RWPE2 (cell line): ENCODE results near the gene SCRN1.

ENCODE experiments used
- ATAC-seq: fragments of 200-7000 bp; cut with Tn5 transposase; 3 replicates; pipeline ENCODE4 v1.9.1; 2021; ENCODE audit warnings: low read depth
- DNase-seq: peaks from one replicate; pipeline ENCODE4 v3.0.0-alpha.2; 2020; ENCODE audit warnings: low spot score
- H3K27ac ChIP-seq: fragments of 450-650 bp; 2 replicates; pipeline ENCODE4 v1.5.1; 2017; ENCODE audit warnings: mild to moderate bottlenecking; ENCODE audit not compliant: poor library complexity, severe bottlenecking
- H3K27me3 ChIP-seq: fragments of 250-450 bp; sonication (Bioruptor Pico); 2 replicates; pipeline ENCODE4 v1.5.1; 2021; ENCODE audit warnings: mild to moderate bottlenecking, moderate library complexity; ENCODE audit not compliant: insufficient read depth, poor library complexity, severe bottlenecking
- H3K36me3 ChIP-seq: fragments of 250-450 bp; sonication (Bioruptor Pico); 2 replicates; pipeline ENCODE4 v1.5.1; 2020; ENCODE audit warnings: low read depth, mild to moderate bottlenecking, moderate library complexity
- H3K4me1 ChIP-seq: fragments of 250-450 bp; sonication (Bioruptor Pico); 2 replicates; pipeline ENCODE4 v1.5.1; 2021; ENCODE audit warnings: mild to moderate bottlenecking, moderate library complexity; ENCODE audit not compliant: insufficient read depth, poor library complexity, severe bottlenecking
- H3K4me3 ChIP-seq: fragments of 250-450 bp; sonication (Bioruptor Pico); 2 replicates; pipeline ENCODE4 v1.5.1; 2021; ENCODE audit warnings: mild to moderate bottlenecking, moderate library complexity; ENCODE audit not compliant: severe bottlenecking
- H3K9me3 ChIP-seq: fragments of 250-450 bp; sonication (Bioruptor Pico); 2 replicates; pipeline ENCODE4 v1.5.1; 2021; ENCODE audit warnings: mild to moderate bottlenecking, moderate library complexity; ENCODE audit not compliant: severe bottlenecking
- TF ChIP-seq, protein P1 (sequence below): fragments of 450-650 bp; IDR thresholded peaks from one replicate; pipeline ENCODE4 v1.5.1; 2017; ENCODE audit warnings: mild to moderate bottlenecking, moderate library complexity; ENCODE audit not compliant: poor library complexity, severe bottlenecking

SCRN1 gene

DNA sequence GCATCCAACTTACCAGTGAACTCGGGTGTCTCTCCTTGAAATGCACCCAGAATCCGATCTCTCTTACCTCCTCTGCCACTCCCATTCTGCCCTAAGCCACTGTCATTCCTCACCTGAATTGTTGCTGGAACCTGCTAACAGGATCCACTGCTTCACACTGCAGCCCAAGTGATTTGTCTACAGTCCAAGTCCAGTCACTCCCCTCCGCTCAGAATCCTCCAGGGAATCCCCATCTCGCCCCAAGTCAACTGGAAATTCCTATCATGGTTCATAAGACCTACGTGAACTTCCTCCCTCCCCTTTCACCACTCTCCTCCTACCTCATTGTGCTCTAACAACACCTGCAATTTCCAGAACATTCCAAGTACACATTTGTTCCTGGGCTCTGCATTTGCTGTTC is 91.3 kb downstream of the SCRN1 start:
- no peaks in the 10 kb centered on the region for H3K4me1 ChIP-seq
- no peaks in the 10 kb centered on the region for H3K36me3 ChIP-seq
- ATAC-seq (no peak), DNase-seq (no peak)
- no peaks in the 10 kb centered on the region for H3K27me3 ChIP-seq
- no peak overlapping the region for H3K4me3 ChIP-seq
- H3K9me3 ChIP-seq: no peaks in the 10 kb centered on the region
- TF ChIP-seq, protein P1, sequence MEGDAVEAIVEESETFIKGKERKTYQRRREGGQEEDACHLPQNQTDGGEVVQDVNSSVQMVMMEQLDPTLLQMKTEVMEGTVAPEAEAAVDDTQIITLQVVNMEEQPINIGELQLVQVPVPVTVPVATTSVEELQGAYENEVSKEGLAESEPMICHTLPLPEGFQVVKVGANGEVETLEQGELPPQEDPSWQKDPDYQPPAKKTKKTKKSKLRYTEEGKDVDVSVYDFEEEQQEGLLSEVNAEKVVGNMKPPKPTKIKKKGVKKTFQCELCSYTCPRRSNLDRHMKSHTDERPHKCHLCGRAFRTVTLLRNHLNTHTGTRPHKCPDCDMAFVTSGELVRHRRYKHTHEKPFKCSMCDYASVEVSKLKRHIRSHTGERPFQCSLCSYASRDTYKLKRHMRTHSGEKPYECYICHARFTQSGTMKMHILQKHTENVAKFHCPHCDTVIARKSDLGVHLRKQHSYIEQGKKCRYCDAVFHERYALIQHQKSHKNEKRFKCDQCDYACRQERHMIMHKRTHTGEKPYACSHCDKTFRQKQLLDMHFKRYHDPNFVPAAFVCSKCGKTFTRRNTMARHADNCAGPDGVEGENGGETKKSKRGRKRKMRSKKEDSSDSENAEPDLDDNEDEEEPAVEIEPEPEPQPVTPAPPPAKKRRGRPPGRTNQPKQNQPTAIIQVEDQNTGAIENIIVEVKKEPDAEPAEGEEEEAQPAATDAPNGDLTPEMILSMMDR: no peak
- H3K27ac ChIP-seq: no peak overlapping the region

DNA sequence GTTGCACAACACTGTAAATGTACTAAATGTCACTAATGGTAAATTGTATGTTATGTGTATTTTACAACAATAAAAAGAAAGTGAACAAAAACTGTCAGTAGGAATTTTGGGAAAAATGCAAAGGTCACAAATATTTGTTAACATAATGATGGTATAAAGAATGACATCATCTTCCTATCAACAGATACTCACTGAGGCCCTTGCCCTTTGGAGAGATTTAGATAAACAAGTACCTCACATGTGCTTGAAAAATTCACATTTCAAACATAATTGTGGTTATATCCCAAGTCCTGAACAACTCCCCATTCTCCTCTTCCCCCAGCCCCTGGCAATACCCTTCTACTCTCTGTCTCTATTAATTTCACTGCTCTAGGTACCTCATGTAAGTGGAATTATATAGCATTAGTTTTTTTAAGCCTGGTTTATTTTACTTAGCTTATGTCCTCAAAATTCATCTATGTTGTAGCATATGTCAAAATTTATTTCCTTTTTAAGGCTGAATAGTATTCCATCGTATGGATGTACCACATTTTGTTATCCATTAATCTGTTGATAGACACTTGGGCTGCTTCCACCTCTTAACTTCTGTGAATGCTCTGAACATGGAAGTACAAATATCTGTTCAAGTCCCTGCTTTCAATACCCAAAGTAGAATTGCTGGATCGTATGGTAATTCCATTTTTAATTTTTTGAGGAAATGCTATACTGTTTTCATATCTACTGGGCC is 92.8 kb downstream of the SCRN1 start:
- Histone ChIP-seq H3K4me1 (no peaks in the 10 kb centered on the region), H3K27me3 (no peaks in the 10 kb centered on the region), H3K4me3 (no peak overlapping the region), H3K36me3 (no peaks in the 10 kb centered on the region), H3K27ac (no peak overlapping the region), H3K9me3 (no peaks in the 10 kb centered on the region)
- TF ChIP-seq, protein P1: no peak
- DNase-seq: no peak
- no peak for ATAC-seq

DNA sequence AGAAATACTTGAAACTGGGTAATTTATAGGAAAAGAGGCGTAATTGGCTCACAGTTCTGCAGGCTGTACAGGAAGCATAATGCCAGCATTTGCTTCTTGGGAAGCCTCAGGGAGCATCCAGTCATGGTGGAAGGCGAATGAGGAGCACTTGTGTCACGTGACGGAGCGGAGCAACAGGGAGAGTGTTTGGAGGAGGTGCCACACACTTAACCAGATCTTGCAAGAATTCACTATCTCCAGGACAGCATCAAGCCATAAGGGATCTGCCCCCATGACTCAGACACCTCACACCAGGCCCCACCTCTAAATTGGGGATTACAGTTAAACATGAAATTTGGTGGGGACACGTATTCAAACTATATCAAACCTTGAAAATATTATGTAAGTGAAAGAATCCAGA is 94.0 kb downstream of the SCRN1 start:
- no peaks in the 10 kb centered on the region for H3K4me1 ChIP-seq
- ATAC-seq (no peak), DNase-seq (no peak)
- TF ChIP-seq, protein P1: no peak
- H3K36me3 ChIP-seq: no peaks in the 10 kb centered on the region
- no peak overlapping the region for H3K27ac ChIP-seq
- H3K4me3 ChIP-seq: no peak overlapping the region
- H3K27me3 ChIP-seq: no peaks in the 10 kb centered on the region
- H3K9me3 ChIP-seq: no peaks in the 10 kb centered on the region

- ATAC-seq (no peak), DNase-seq (no peak)
- Histone ChIP-seq H3K9me3 (no peaks in the 10 kb centered on the region), H3K4me3 (no peak overlapping the region), H3K4me1 (no peaks in the 10 kb centered on the region), H3K27ac (no peak overlapping the region), H3K27me3 (no peaks in the 10 kb centered on the region), H3K36me3 (no peaks in the 10 kb centered on the region)
- TF ChIP-seq, protein P1: no peak
Measured at GRCh38 chr7:29894256-29894655, 95.3 kb downstream of the SCRN1 start.

DNA sequence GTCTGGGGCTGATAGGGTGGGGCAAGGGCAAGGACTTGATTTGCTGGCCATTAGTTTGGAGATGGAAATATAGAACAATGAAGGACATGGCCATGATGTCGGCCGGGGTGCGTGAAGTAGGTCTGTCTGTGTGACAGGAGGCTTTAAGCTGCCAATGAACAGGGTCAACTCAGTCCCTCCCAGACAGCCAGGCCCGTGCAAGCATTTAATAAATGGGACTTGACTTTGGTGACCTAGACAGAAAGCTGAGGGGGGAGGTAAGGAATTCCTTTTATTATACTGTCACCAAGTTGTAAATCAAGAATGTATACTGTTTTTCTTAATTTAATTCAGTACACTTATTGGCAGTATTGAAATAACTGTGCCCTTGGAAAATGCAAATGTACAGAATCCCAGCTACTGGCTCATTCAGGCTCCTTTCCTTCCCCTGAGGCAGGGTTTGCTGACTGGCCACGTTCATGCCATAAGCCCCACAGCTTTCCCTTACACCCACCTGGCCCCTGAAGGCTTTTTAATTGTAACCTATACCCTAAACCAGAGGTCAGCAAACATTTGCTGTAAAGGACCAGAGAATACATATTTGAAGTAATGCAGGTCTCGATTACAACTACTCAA is 96.1 kb downstream of the SCRN1 start:
- DNase-seq (no peak), ATAC-seq (no peak)
- Histone ChIP-seq H3K27ac (no peak overlapping the region), H3K4me3 (no peak overlapping the region), H3K9me3 (no peaks in the 10 kb centered on the region), H3K27me3 (no peaks in the 10 kb centered on the region), H3K4me1 (no peaks in the 10 kb centered on the region), H3K36me3 (no peaks in the 10 kb centered on the region)
- TF ChIP-seq, protein P1: no peak
